ENCODE data around the gene SIAE. TPM values are rescaled to one million over a fixed set of nuclear protein-coding genes. Genes with fewer than 3 reads are reported as not detected.

Gene SIAE
- total and polyA plus RNA-seq, 2 donors (not counting 1 experiment from before 2014, with no cell fraction given), result 28.9 to 67.0 TPM

GRCh38 chr11:124707829-124708228 is 34.3 kb upstream of the SIAE start:
- Histone ChIP-seq H3K36me3 (ENCODE audit: control insufficient read depth, insufficient read depth, low read length) (no peaks in the 10 kb centered on the region), H3K79me2 (ENCODE audit: control insufficient read depth, insufficient read depth, low read length) (no peaks in the 10 kb centered on the region), H4K20me1 (ENCODE audit: control insufficient read depth, extremely low read depth, insufficient read depth, low read length) (no peaks in the 10 kb centered on the region), H3K4me3 (replicated peaks in 1 of 4; ENCODE audit: control extremely low read depth in 1 of 4, insufficient read depth in 1 of 4, low read depth in 3 of 4, low read length in 4 of 4) (no peak overlapping the region), H3K9ac (ENCODE audit: insufficient read depth, low read length) (no peak overlapping the region), H3K27ac (ENCODE audit: insufficient read depth, low read length) (no peak overlapping the region), H3K27me3 (ENCODE audit: control insufficient read depth, insufficient read depth, low read length) (peaks cover 3% of the 10 kb centered on the region), H3K9me3 (ENCODE audit: control insufficient read depth, insufficient read depth, low read depth, low read length) (no peaks in the 10 kb centered on the region), H3K4me2 (ENCODE audit: extremely low read depth, insufficient read depth, low read length) (no peak overlapping the region), H3K4me1 (ENCODE audit: control insufficient read depth, extremely low read depth, insufficient read depth, low read length) (no peaks in the 10 kb centered on the region), H2AFZ (ENCODE audit: low read length) (no peak overlapping the region)
- TF ChIP-seq CTCF (conservative IDR thresholded peaks at IDR 0.05 in 1 of 2, IDR thresholded peaks at IDR 0.05 in 1 of 2; ENCODE audit: low read depth in 1 of 2, low read length in 2 of 2) (no peak), EZH2 (IDR thresholded peaks at IDR 0.05; ENCODE audit: low read length, missing control alignments) (no peak)
- no peak for DNase-seq (ENCODE audit: low read depth in 2 of 2)

- no peaks in the 10 kb centered on the region for H3K9me3 ChIP-seq (ENCODE audit: control insufficient read depth, insufficient read depth, low read depth, low read length)
- no peaks in the 10 kb centered on the region for H4K20me1 ChIP-seq (ENCODE audit: control insufficient read depth, extremely low read depth, insufficient read depth, low read length)
- H3K27ac ChIP-seq (ENCODE audit: insufficient read depth, low read length), result no peak overlapping the region
- H3K4me3 ChIP-seq (replicated peaks in 1 of 4; ENCODE audit: control extremely low read depth in 1 of 4, insufficient read depth in 1 of 4, low read depth in 3 of 4, low read length in 4 of 4), result no peak overlapping the region
- H3K79me2 ChIP-seq (ENCODE audit: control insufficient read depth, insufficient read depth, low read length), result no peaks in the 10 kb centered on the region
- H3K4me1 ChIP-seq (ENCODE audit: control insufficient read depth, extremely low read depth, insufficient read depth, low read length), result no peaks in the 10 kb centered on the region
- TF ChIP-seq CTCF (conservative IDR thresholded peaks at IDR 0.05 in 1 of 2, IDR thresholded peaks at IDR 0.05 in 1 of 2; ENCODE audit: low read depth in 1 of 2, low read length in 2 of 2), result no peak
- no peak overlapping the region for H3K4me2 ChIP-seq (ENCODE audit: extremely low read depth, insufficient read depth, low read length)
- H3K27me3 ChIP-seq (ENCODE audit: control insufficient read depth, insufficient read depth, low read length), result no peaks in the 10 kb centered on the region
- DNase-seq (ENCODE audit: low read depth in 2 of 2), result no peak
- no peak overlapping the region for H3K9ac ChIP-seq (ENCODE audit: insufficient read depth, low read length)
- H2AFZ ChIP-seq (ENCODE audit: low read length), result no peak overlapping the region
- H3K36me3 ChIP-seq (ENCODE audit: control insufficient read depth, insufficient read depth, low read length), result no peaks in the 10 kb centered on the region
Observed at GRCh38 chr11:124700028-124700427, 26.5 kb upstream of the SIAE start.

- no peak overlapping the region for H3K27ac ChIP-seq (ENCODE audit: insufficient read depth, low read length)
Observed at GRCh38 chr11:124699547-124699946, 26.0 kb upstream of the SIAE start.

More at GRCh38 chr11:124699547-124699946, 26.0 kb upstream of the SIAE start:
- H3K9me3 ChIP-seq (ENCODE audit: control insufficient read depth, insufficient read depth, low read depth, low read length), result no peaks in the 10 kb centered on the region
- no peaks in the 10 kb centered on the region for H3K4me1 ChIP-seq (ENCODE audit: control insufficient read depth, extremely low read depth, insufficient read depth, low read length)
- H3K4me2 ChIP-seq (ENCODE audit: extremely low read depth, insufficient read depth, low read length), result no peak overlapping the region
- H3K36me3 ChIP-seq (ENCODE audit: control insufficient read depth, insufficient read depth, low read length), result no peaks in the 10 kb centered on the region
- no peaks in the 10 kb centered on the region for H3K79me2 ChIP-seq (ENCODE audit: control insufficient read depth, insufficient read depth, low read length)
- H3K9ac ChIP-seq (ENCODE audit: insufficient read depth, low read length), result no peak overlapping the region
- DNase-seq (ENCODE audit: low read depth in 2 of 2), result no peak
- TF ChIP-seq CTCF (conservative IDR thresholded peaks at IDR 0.05 in 1 of 2, IDR thresholded peaks at IDR 0.05 in 1 of 2; ENCODE audit: low read depth in 1 of 2, low read length in 2 of 2), result no peak
- TF ChIP-seq EZH2 (IDR thresholded peaks at IDR 0.05; ENCODE audit: low read length, missing control alignments), result no peak
- no peaks in the 10 kb centered on the region for H3K27me3 ChIP-seq (ENCODE audit: control insufficient read depth, insufficient read depth, low read length)
- H2AFZ ChIP-seq (ENCODE audit: low read length), result no peak overlapping the region
- no peaks in the 10 kb centered on the region for H4K20me1 ChIP-seq (ENCODE audit: control insufficient read depth, extremely low read depth, insufficient read depth, low read length)
- no peak overlapping the region for H3K4me3 ChIP-seq (replicated peaks in 1 of 4; ENCODE audit: control extremely low read depth in 1 of 4, insufficient read depth in 1 of 4, low read depth in 3 of 4, low read length in 4 of 4)

Measured in fibroblast of lung (primary cell).